Coronary artery (tissue), 2 donors: ENCODE results near the gene GET3.
"Not testable (repeated sequence)": the region's sequence is repeated elsewhere in the genome, so short reads cannot be mapped to it uniquely, and the experiment has no call there.

Experiments used
- DNase-seq: peaks from one replicate; pipeline ENCODE4 v3.0.0-alpha.2; 2017; ENCODE audit warnings: low spot score
- H3K27ac ChIP-seq, 2 donors: fragments of 200-600 bp; sonication (generic); one replicate each; pipeline ENCODE4 v1.5.1; 2016 to 2019
- H3K4me3 ChIP-seq: fragments of 200-600 bp; sonication (generic); 2 replicates; pipeline ENCODE4 v1.5.1; 2016; ENCODE audit warnings: mild to moderate bottlenecking, moderate library complexity
- TF ChIP-seq, protein P1 (sequence below): fragments of 200-600 bp; sonication (generic); IDR thresholded peaks from one replicate; pipeline ENCODE4 v1.5.1; 2019; ENCODE audit warnings: antibody characterized with exemption

Gene GET3

DNA sequence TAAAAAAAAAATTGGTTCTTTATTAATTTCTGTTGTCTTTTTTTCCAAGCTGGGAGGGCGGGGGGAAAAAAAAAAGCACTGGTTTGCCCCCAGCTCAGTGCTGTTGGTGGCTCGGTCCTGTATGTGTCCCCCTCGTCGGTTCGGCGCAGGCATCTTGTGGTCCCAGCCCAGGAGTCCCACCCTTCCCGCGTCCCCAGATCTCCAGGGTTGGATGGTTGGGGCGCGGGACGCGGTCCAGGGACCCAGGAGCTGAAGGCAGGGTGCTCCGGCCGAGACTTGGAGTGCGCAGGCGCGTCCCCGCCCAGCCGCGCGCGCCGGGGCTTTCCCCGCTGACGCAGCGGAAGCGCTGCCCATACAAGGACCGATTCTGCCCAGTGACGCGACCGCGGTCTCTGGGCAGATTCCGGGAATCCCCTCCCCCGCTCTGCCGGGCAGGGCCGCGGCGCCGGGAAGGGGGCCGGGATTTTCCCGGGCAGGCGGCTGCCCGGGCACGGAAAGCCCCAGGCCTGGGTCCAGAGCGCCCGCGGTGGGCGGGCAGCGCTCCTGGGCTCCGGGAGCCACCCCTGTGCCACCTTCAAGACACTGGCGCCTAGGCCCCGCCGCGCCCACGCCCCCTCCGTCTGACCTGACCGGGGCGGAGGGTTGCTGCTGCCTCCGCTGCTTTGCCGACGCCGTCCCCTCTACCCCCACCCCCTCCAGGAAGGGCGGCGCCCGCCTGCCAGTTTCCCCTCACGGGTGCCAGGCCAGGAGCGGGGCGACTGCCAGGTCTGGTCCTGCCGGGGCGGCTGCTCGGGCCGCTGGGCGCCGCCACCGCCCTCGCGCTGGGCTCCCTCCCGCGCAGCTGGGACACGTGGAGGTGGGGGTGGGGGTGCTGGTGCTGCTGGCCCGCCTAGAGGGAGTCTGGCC lies 56.2 kb downstream of the GET3 start:
- H3K4me3 ChIP-seq: peak overlapping the region; percentile 97
- peak; percentile 95 for DNase-seq
- H3K27ac ChIP-seq: peak overlapping the region; percentile 97 to 99
- TF ChIP-seq, protein P1, sequence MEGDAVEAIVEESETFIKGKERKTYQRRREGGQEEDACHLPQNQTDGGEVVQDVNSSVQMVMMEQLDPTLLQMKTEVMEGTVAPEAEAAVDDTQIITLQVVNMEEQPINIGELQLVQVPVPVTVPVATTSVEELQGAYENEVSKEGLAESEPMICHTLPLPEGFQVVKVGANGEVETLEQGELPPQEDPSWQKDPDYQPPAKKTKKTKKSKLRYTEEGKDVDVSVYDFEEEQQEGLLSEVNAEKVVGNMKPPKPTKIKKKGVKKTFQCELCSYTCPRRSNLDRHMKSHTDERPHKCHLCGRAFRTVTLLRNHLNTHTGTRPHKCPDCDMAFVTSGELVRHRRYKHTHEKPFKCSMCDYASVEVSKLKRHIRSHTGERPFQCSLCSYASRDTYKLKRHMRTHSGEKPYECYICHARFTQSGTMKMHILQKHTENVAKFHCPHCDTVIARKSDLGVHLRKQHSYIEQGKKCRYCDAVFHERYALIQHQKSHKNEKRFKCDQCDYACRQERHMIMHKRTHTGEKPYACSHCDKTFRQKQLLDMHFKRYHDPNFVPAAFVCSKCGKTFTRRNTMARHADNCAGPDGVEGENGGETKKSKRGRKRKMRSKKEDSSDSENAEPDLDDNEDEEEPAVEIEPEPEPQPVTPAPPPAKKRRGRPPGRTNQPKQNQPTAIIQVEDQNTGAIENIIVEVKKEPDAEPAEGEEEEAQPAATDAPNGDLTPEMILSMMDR: no peak

DNA sequence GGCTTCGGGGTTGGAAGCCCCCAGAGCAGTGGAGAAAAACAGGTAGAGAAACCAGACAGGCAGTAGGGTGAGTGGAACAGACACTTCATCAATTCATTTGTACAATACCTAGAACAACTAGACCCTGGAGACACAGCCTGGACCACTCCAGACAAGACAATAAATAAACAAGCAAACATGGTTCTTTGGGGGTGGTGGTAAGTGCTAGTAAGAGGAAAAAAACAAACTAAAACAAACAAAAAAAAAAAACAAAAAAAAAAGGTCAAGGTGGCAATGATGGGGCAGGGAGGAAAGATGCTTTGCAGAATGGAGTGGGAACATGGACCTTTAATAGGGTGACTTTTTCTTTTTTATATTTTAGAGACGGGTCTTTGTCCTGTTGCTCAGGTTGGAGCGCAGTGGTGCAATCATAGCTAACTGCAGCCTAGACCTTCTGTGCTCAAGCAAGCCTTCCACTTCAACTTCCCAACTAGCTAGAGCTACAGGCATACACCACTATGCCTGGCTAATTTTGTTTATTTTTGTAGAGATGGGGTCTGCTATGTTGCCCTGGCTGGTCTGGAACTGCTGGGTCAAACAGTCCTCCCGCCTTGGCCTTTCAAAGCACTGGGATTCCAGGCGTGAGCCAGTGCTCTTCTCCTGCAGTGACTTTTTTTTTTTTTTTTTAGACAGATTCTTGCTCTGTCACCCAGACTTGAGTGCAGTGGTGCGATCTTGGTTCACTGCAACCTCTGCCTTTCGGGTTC lies 57.1 kb downstream of the GET3 start:
- DNase-seq: peak; percentile 76
- peak overlapping the region; percentile 97 for H3K4me3 ChIP-seq
- peak overlapping the region; percentile 97 to 99 for H3K27ac ChIP-seq
- TF ChIP-seq, protein P1: no peak

DNA sequence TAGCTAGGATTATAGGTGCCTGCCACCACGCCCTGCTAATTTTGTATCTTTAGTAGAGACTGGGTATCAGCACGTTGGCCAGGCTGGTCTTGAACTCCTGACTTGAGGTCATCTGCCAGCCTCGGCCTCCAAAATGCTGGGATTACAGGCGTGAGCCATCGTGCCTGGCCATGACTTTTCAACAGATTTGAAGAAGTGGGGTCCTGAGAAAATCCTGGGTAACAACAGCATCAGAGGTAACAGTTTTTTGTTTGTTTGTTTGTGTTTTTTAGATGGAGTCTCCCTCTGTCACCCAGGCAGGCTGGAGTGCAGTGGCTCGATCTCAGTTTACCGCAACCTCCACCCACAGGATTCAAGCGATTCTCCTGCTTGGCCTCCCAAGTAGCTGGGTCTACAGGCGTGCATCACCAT lies 57.7 kb downstream of the GET3 start:
- no peak overlapping the region for H3K27ac ChIP-seq
- no peak overlapping the region for H3K4me3 ChIP-seq
- peak; percentile 78 for DNase-seq
- TF ChIP-seq, protein P1: no peak

DNA sequence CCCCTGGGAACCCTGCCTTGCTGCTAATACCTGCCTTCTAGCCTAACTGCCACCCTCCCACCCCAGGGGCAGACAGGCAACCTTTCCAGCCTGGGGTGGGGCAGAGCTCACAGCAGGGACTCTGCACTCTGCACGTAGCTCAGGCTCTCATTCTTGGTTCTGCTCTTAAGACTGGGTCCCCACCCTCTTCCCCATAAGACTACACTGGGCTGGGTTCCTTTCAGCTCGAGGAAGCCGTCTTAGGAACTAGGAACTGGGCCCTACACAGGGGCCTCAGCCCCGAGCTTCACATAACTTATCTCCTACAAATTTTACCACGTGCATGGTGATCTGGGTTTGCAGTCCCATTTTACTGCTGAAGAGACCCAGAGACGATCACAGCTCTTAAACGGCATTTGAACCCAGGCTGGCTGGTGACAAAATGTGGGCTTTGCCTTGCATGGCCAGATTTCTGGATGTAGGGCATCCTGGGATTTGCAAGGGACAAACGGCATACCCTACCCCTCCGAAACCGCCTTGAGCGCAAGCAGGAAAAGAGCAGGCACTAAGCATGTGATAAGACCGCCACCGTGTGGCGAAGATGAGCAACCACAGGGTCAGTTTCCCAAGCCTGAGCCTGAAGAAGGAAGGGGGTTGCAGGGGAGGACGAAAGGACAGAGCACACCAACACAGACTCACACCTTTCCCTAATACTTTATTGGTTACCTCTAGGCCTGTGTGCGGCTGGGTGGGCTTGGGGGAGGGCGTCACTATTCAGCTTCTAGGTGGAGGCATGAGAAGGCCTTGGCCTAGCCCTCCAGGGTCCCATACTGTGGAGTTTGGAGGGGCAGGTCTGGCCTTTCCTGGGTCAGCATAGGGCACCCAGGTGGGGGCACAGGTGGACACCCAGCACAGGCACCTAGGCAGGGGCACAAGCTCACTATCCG lies 59.1 kb downstream of the GET3 start:
- TF ChIP-seq, protein P1: peak; percentile 80
- no peak overlapping the region for H3K4me3 ChIP-seq
- H3K27ac ChIP-seq: peak overlapping the region; percentile 18 to 82
- DNase-seq: peak; percentile 89

DNA sequence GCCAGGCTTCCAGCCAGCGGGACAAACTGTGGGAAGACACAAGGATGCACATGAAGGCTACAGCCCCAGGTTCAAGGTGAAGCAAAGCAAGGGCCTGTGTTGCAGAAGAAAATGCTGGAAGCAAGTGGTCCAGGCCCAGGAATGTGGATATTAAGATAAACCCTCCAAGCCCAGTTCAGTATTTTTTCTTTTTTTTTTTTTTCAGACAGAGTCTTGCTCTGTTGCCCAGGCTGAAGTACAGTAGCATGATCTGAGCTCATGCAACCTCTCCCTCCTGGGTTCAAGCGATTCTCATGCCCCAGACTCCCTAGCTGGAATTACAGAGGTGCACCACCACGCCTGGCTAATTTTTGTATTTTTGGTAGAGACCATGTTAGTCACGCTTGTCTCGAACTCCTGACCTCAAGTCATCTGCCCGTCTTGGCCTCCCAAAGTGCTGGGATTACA lies 59.9 kb downstream of the GET3 start:
- Histone ChIP-seq H3K27ac (no peak overlapping the region), H3K4me3 (no peak overlapping the region)
- TF ChIP-seq, protein P1: no peak
- DNase-seq: no peak

DNA sequence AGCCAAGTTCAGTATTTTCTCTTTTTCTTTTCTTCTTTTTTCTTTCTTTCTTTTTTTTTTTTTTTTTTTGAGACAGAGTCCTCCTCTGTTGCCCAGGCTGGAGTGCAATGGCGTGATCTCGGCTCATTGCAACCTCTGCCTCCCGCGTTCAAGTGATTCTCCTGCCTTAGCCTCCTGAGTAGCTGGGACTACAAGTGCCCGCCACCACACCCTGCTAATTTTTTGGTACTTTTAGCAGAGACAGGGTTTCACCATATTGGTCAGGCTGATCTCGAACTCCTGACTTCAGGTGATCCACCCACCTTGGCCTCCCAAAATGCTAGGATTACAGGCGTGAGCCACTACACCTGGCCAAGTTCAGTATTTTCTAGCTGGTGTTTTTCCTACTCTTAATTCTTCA lies 60.3 kb downstream of the GET3 start:
- not testable (repeated sequence) for H3K27ac ChIP-seq, H3K4me3 ChIP-seq, DNase-seq
